ENCODE data around the gene SAP30BP.

Gene SAP30BP

GRCh38 chr17:75658237-75658636 is 8.9 kb upstream of the SAP30BP start:
- H3K4me3 ChIP-seq (replicated peaks in 1 of 2; ENCODE audit: low read depth in 2 of 2, low read length in 2 of 2) = no peak overlapping the region
- TF ChIP-seq CTCF (IDR thresholded peaks at IDR 0.05; ENCODE audit: low read depth, low read length) = no peak
- no peak for DNase-seq (ENCODE audit: low read depth in 2 of 2)

- no peak for TF ChIP-seq CTCF (IDR thresholded peaks at IDR 0.05; ENCODE audit: low read depth, low read length)
- DNase-seq (ENCODE audit: low read depth in 2 of 2) = no peak
Observed at GRCh38 chr17:75661531-75661930, 5.6 kb upstream of the SAP30BP start.

GRCh38 chr17:75662511-75662910 is 4.6 kb upstream of the SAP30BP start:
- TF ChIP-seq CTCF (IDR thresholded peaks at IDR 0.05; ENCODE audit: low read depth, low read length) = no peak
- DNase-seq (ENCODE audit: low read depth in 2 of 2) = no peak
- no peak overlapping the region for H3K4me3 ChIP-seq (replicated peaks in 1 of 2; ENCODE audit: low read depth in 2 of 2, low read length in 2 of 2)

More at GRCh38 chr17:75661531-75661930, 5.6 kb upstream of the SAP30BP start:
- no peak overlapping the region for H3K4me3 ChIP-seq (replicated peaks in 1 of 2; ENCODE audit: low read depth in 2 of 2, low read length in 2 of 2)

GRCh38 chr17:75664099-75664549 is 3.0 kb upstream of the SAP30BP start:
- H3K4me3 ChIP-seq (replicated peaks in 1 of 2; ENCODE audit: low read depth in 2 of 2, low read length in 2 of 2) = no peak overlapping the region
- DNase-seq (ENCODE audit: low read depth in 2 of 2) = no peak
- no peak for TF ChIP-seq CTCF (IDR thresholded peaks at IDR 0.05; ENCODE audit: low read depth, low read length)

GRCh38 chr17:75665981-75666380 is 1.2 kb upstream of the SAP30BP start:
- peak overlapping the region; percentile 97 to 100 for H3K4me3 ChIP-seq (replicated peaks in 1 of 2; ENCODE audit: low read depth in 2 of 2, low read length in 2 of 2)
- TF ChIP-seq CTCF (IDR thresholded peaks at IDR 0.05; ENCODE audit: low read depth, low read length) = no peak
- no peak for DNase-seq (ENCODE audit: low read depth in 2 of 2)

- no peak for TF ChIP-seq CTCF (IDR thresholded peaks at IDR 0.05; ENCODE audit: low read depth, low read length)
Observed at GRCh38 chr17:75667825-75668224, 687 bp downstream of the SAP30BP start.

GRCh38 chr17:75668489-75668888 is 1.4 kb downstream of the SAP30BP start:
- DNase-seq (ENCODE audit: low read depth in 2 of 2) = no peak
- no peak for TF ChIP-seq CTCF (IDR thresholded peaks at IDR 0.05; ENCODE audit: low read depth, low read length)
- peak overlapping the region in 1 of 2 donors; percentile 100 for H3K4me3 ChIP-seq (replicated peaks in 1 of 2; ENCODE audit: low read depth in 2 of 2, low read length in 2 of 2)

More at GRCh38 chr17:75667825-75668224, 687 bp downstream of the SAP30BP start:
- DNase-seq (ENCODE audit: low read depth in 2 of 2) = no peak
- H3K4me3 ChIP-seq (replicated peaks in 1 of 2; ENCODE audit: low read depth in 2 of 2, low read length in 2 of 2) = peak overlapping the region; percentile 97 to 100
